Suprapubic skin (tissue), 4 donors: ENCODE data around the gene FAM171A2.

Source experiments
- EP300 ChIP-seq: sonication (generic); formaldehyde crosslinking; IDR thresholded peaks from one replicate; pipeline ENCODE4 v1.6.1; 2017; ENCODE audit warnings: antibody characterized with exemption
- POLR2AphosphoS5 ChIP-seq, 3 donors: sonication (generic); formaldehyde crosslinking; IDR thresholded peaks; one replicate each; pipeline ENCODE4 v1.6.1; 2017; ENCODE audit warnings: antibody characterized with exemption in 3 of 3
- TF ChIP-seq, protein P1 (sequence below), 2 donors: fragments of 200-600 bp in 1 of 2; fragments of 450-650 bp in 1 of 2; sonication (generic) in 1 of 2; IDR thresholded peaks; one replicate each; pipeline ENCODE4 v1.5.1; 2016 to 2019; ENCODE audit warnings: antibody characterized with exemption in 2 of 2, mild to moderate bottlenecking in 1 of 2, moderate library complexity in 1 of 2

- TF ChIP-seq, protein P1, sequence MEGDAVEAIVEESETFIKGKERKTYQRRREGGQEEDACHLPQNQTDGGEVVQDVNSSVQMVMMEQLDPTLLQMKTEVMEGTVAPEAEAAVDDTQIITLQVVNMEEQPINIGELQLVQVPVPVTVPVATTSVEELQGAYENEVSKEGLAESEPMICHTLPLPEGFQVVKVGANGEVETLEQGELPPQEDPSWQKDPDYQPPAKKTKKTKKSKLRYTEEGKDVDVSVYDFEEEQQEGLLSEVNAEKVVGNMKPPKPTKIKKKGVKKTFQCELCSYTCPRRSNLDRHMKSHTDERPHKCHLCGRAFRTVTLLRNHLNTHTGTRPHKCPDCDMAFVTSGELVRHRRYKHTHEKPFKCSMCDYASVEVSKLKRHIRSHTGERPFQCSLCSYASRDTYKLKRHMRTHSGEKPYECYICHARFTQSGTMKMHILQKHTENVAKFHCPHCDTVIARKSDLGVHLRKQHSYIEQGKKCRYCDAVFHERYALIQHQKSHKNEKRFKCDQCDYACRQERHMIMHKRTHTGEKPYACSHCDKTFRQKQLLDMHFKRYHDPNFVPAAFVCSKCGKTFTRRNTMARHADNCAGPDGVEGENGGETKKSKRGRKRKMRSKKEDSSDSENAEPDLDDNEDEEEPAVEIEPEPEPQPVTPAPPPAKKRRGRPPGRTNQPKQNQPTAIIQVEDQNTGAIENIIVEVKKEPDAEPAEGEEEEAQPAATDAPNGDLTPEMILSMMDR (IDR thresholded peaks at IDR 0.05), result no peak
- TF ChIP-seq EP300 (no peak), POLR2AphosphoS5 (IDR thresholded peaks at IDR 0.05) (no peak)
Observed at GRCh38 chr17:44310188-44310587, 53.5 kb downstream of the FAM171A2 start.
